ENCODE results near the gene ADCK2. TPM values are rescaled to one million over a fixed set of nuclear protein-coding genes. Genes with fewer than 3 reads are reported as not detected.
A peak's percentile ranks its signal among the peaks of the same experiment; 100 is the strongest.
"Not testable (repeated sequence)": the region's sequence is repeated elsewhere in the genome, so short reads cannot be mapped to it uniquely, and the experiment has no call there.

The ADCK2 gene
- total RNA-seq, 2 donors from 2014 or later, result 30.3 to 38.9 TPM

GRCh38 chr7:140654109-140654387 is 18.7 kb upstream of the ADCK2 start:
- Mint-ChIP-seq H3K36me3 (ENCODE audit: insufficient read depth in 2 of 2) (no peaks in the 10 kb centered on the region), H3K27me3 (ENCODE audit: low read depth) (peaks cover 7% of the 10 kb centered on the region), H3K27ac (no peak overlapping the region), H3K4me1 (ENCODE audit: low read depth) (peaks cover 22% of the 10 kb centered on the region), H3K4me3 (no peak overlapping the region), H3K9me3 (no peaks in the 10 kb centered on the region)
- ATAC-seq (replicated peaks in 1 of 2) (no peak), DNase-seq (no peak)

- no peaks in the 10 kb centered on the region for H3K36me3 Mint-ChIP-seq (ENCODE audit: insufficient read depth in 2 of 2)
- ATAC-seq (replicated peaks in 1 of 2) (no peak), DNase-seq (no peak)
- H3K4me1 Mint-ChIP-seq (ENCODE audit: low read depth), result peaks cover 22% of the 10 kb centered on the region
- H3K9me3 Mint-ChIP-seq, result no peaks in the 10 kb centered on the region
- H3K4me3 Mint-ChIP-seq, result no peak overlapping the region
- H3K27ac Mint-ChIP-seq, result no peak overlapping the region
- H3K27me3 Mint-ChIP-seq (ENCODE audit: low read depth), result peaks cover 7% of the 10 kb centered on the region
These were observed 18.1 kb upstream of the ADCK2 start for GRCh38 chr7:140654661-140655060.

DNA sequence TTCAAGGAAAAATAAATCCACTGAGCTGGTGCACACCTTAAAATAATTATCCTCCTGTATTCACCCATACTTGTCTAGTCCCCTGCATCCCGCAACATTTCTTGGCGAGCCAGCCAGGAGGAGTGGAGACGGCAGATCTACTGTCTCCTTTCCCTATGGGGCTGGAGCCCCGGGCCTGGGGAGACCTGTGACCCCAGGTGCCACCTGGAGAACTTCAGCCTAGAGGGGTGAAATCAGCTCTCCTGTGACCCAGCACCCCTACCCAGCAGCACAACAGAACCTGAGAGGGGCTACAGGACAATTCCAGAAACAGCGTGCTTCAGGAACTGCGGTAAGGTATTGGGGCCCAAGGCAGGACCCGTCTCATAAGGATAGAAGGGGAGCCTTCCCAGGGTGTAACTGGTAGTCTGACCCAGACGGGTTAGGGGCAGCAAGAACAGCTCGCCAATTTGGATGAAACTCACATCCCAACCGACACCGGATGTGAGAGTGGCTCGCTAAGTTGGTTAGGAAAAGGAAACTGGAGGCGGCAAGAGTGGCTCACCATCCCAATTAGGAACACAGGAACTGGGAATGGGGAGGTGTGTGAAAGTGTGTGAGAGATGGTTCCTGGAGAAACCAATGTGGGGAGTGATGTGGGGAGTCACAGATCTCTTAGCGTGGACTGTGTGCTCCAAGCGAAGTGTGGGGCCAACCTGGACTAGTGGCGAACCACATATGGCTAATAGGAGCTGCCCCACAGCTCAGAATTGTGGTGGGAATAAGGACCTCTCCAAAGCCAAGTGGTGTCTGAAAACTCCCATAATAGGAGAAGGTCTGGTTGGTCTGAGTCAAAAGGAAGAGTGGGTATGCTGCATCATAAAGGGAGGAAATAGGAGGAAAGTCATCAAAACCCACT is 17.0 kb upstream of the ADCK2 start:
- ATAC-seq (replicated peaks in 1 of 2) (no peak), DNase-seq (no peak)
- Mint-ChIP-seq H3K27ac (no peak overlapping the region), H3K27me3 (ENCODE audit: low read depth) (peaks cover 7% of the 10 kb centered on the region), H3K36me3 (ENCODE audit: insufficient read depth in 2 of 2) (no peaks in the 10 kb centered on the region), H3K4me1 (ENCODE audit: low read depth) (peaks cover 22% of the 10 kb centered on the region), H3K4me3 (peak overlapping the region; percentile 73 to 86), H3K9me3 (no peaks in the 10 kb centered on the region)

GRCh38 chr7:140656548-140657515 is 15.9 kb upstream of the ADCK2 start:
- H3K9me3 Mint-ChIP-seq, result no peaks in the 10 kb centered on the region
- H3K36me3 Mint-ChIP-seq (ENCODE audit: insufficient read depth in 2 of 2), result no peaks in the 10 kb centered on the region
- H3K4me1 Mint-ChIP-seq (ENCODE audit: low read depth), result peaks cover 22% of the 10 kb centered on the region
- DNase-seq (peak; percentile 43 to 44), ATAC-seq (replicated peaks in 1 of 2) (peak; percentile 89 to 92)
- H3K27ac Mint-ChIP-seq, result peak overlapping the region; percentile 58
- peaks cover 7% of the 10 kb centered on the region for H3K27me3 Mint-ChIP-seq (ENCODE audit: low read depth)
- peak overlapping the region; percentile 73 to 86 for H3K4me3 Mint-ChIP-seq

GRCh38 chr7:140657891-140658290 is 14.9 kb upstream of the ADCK2 start:
- no peaks in the 10 kb centered on the region for H3K36me3 Mint-ChIP-seq (ENCODE audit: insufficient read depth in 2 of 2)

DNA sequence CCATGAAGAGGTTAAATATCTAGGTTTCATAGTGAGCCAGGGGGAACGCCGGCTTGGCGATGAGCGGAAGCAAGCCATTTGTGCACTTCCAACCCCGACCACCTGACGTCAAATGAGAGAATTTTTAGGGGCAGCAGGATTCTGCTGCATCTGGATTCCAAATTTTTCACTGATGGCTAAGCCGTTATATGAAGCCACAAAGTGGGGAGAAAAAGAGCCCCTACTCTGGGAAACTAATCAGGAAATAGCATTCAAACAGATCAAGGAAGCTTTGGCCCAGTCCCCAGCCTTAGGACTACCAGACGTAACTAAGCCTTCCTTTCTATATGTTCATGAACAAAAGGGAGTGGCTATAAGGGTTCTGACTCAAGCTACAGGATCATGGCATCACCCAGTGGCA is 12.9 kb upstream of the ADCK2 start:
- ATAC-seq (replicated peaks in 1 of 2), result no peak
- Mint-ChIP-seq H3K9me3 (peaks cover 0 to 2% of the 10 kb centered on the region in 2 donors), H3K36me3 (ENCODE audit: insufficient read depth in 2 of 2) (no peaks in the 10 kb centered on the region), H3K27ac (no peak overlapping the region), H3K4me3 (no peak overlapping the region), H3K27me3 (ENCODE audit: low read depth) (peaks cover 7% of the 10 kb centered on the region), H3K4me1 (ENCODE audit: low read depth) (peaks cover 18% of the 10 kb centered on the region)
- no peak for DNase-seq

More at GRCh38 chr7:140657891-140658290, 14.9 kb upstream of the ADCK2 start:
- DNase-seq, result no peak
- Mint-ChIP-seq H3K4me3 (no peak overlapping the region), H3K9me3 (no peaks in the 10 kb centered on the region), H3K27ac (no peak overlapping the region), H3K27me3 (ENCODE audit: low read depth) (peaks cover 7% of the 10 kb centered on the region), H3K4me1 (ENCODE audit: low read depth) (peaks cover 22% of the 10 kb centered on the region)
- no peak for ATAC-seq (replicated peaks in 1 of 2)

- peaks cover 0 to 2% of the 10 kb centered on the region in 2 donors for H3K9me3 Mint-ChIP-seq
These were observed 11.6 kb upstream of the ADCK2 start for GRCh38 chr7:140661124-140661523.

GRCh38 chr7:140662938-140663337 is 9.8 kb upstream of the ADCK2 start:
- not testable (repeated sequence) for ATAC-seq (replicated peaks in 1 of 2); H3K4me3 Mint-ChIP-seq; H3K36me3 Mint-ChIP-seq (ENCODE audit: insufficient read depth in 2 of 2); H3K27ac Mint-ChIP-seq; H3K4me1 Mint-ChIP-seq (ENCODE audit: low read depth); DNase-seq; H3K9me3 Mint-ChIP-seq; H3K27me3 Mint-ChIP-seq (ENCODE audit: low read depth)

More at GRCh38 chr7:140661124-140661523, 11.6 kb upstream of the ADCK2 start:
- peaks cover 7% of the 10 kb centered on the region for H3K27me3 Mint-ChIP-seq (ENCODE audit: low read depth)
- no peak for ATAC-seq (replicated peaks in 1 of 2)
- H3K27ac Mint-ChIP-seq, result no peak overlapping the region
- peaks cover 12% of the 10 kb centered on the region for H3K4me1 Mint-ChIP-seq (ENCODE audit: low read depth)
- no peak for DNase-seq
- no peak overlapping the region for H3K4me3 Mint-ChIP-seq
- no peaks in the 10 kb centered on the region for H3K36me3 Mint-ChIP-seq (ENCODE audit: insufficient read depth in 2 of 2)

DNA sequence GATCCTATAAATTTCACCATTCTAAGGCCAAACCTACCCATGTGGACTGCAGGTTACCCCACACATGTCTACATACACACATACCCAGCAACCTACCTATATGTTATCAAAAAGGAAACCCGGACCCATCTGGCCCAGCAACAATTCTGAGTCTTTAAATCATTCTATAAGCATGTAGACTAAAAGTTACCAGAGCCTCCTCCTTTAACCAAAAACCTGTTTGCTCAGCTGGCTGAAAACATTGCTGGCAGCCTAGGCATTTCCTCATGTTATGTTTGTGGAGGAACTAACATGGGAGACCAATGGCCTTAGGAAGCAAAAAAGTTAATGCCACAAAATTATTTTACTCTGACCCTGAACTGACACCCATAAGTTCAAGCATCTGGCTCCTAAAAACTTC is 5.3 kb upstream of the ADCK2 start:
- Mint-ChIP-seq H3K4me3 (no peak overlapping the region), H3K27me3 (ENCODE audit: low read depth) (no peaks in the 10 kb centered on the region), H3K36me3 (ENCODE audit: insufficient read depth in 2 of 2) (no peaks in the 10 kb centered on the region), H3K4me1 (ENCODE audit: low read depth) (peaks cover 8% of the 10 kb centered on the region), H3K27ac (no peak overlapping the region), H3K9me3 (peaks cover 0 to 2% of the 10 kb centered on the region in 2 donors)
- DNase-seq, result no peak
- no peak for ATAC-seq (replicated peaks in 1 of 2)

DNA sequence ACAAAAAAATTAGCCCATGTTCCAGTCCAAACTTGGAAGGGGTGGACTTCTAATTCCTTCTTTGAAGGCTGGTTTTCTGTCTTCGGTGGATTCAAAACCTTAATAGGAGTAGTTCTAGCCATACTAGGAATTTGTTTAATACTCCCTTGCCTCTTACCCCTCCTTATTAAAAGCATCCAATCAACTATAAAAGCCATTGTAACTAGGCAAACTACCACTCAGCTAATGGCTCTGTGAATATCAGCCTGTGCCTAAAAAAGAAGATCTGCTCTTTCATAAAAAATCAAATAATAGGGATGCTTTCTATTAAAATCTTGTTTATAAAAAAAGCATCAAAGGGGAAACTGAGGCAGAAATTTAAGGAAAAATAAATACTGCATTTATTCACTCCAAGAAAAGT is 4.1 kb upstream of the ADCK2 start:
- Mint-ChIP-seq H3K27ac (no peak overlapping the region), H3K36me3 (ENCODE audit: insufficient read depth in 2 of 2) (no peaks in the 10 kb centered on the region), H3K4me1 (ENCODE audit: low read depth) (peaks cover 11% of the 10 kb centered on the region), H3K4me3 (no peak overlapping the region), H3K9me3 (no peaks in the 10 kb centered on the region), H3K27me3 (ENCODE audit: low read depth) (no peaks in the 10 kb centered on the region)
- ATAC-seq (replicated peaks in 1 of 2) (no peak), DNase-seq (no peak)

- no peaks in the 10 kb centered on the region for H3K27me3 Mint-ChIP-seq (ENCODE audit: low read depth)
- H3K4me1 Mint-ChIP-seq (ENCODE audit: low read depth), result peaks cover 18% of the 10 kb centered on the region
- ATAC-seq (replicated peaks in 1 of 2), result no peak
- no peaks in the 10 kb centered on the region for H3K9me3 Mint-ChIP-seq
- DNase-seq, result no peak
- H3K27ac Mint-ChIP-seq, result no peak overlapping the region
- H3K36me3 Mint-ChIP-seq (ENCODE audit: insufficient read depth in 2 of 2), result no peaks in the 10 kb centered on the region
- no peak overlapping the region for H3K4me3 Mint-ChIP-seq
These were observed 3.4 kb upstream of the ADCK2 start for GRCh38 chr7:140669352-140669751.

DNA sequence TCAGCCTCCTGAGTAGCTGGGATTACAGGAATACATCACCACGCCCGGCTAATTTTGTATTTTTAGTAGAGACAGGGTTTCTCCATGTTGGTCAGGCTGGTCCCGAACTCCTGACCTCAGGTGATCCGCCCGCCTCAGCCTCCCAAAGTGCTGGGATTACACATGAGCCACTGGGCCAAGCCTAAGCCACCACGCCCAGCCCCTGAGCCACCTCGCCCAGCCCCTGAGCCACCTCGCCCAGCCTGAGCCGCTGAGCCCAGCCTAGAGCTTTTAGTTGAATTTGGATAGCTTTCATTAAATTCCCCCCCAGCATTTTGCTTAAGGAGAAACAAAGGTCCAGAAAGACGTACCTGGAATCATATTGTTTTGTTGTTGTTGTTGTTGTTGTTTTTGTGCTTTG is 2.9 kb upstream of the ADCK2 start:
- ATAC-seq (replicated peaks in 1 of 2); H3K36me3 Mint-ChIP-seq (ENCODE audit: insufficient read depth in 2 of 2); H3K9me3 Mint-ChIP-seq; H3K4me3 Mint-ChIP-seq; H3K27me3 Mint-ChIP-seq (ENCODE audit: low read depth); DNase-seq; H3K27ac Mint-ChIP-seq: not testable (repeated sequence)
- peaks cover 24% of the 10 kb centered on the region for H3K4me1 Mint-ChIP-seq (ENCODE audit: low read depth)

GRCh38 chr7:140670343-140670935 is 2.3 kb upstream of the ADCK2 start:
- H3K27me3 Mint-ChIP-seq (ENCODE audit: low read depth), result no peaks in the 10 kb centered on the region
- no peaks in the 10 kb centered on the region for H3K9me3 Mint-ChIP-seq
- DNase-seq (no peak), ATAC-seq (replicated peaks in 1 of 2) (no peak)
- H3K36me3 Mint-ChIP-seq (ENCODE audit: insufficient read depth in 2 of 2), result no peaks in the 10 kb centered on the region
- no peak overlapping the region for H3K27ac Mint-ChIP-seq
- no peak overlapping the region for H3K4me3 Mint-ChIP-seq
- H3K4me1 Mint-ChIP-seq (ENCODE audit: low read depth), result peaks cover 29% of the 10 kb centered on the region

All from activated T-cell treated with anti-CD3 and anti-CD28 coated beads, Interleukin-2, amount 50 U/mL, for 72 hours (primary cell).